Measurements from ENCODE around the gene STK38. TPM values are rescaled to one million over a fixed set of nuclear protein-coding genes. Genes with fewer than 3 reads are reported as not detected.
A peak's percentile ranks its signal among the peaks of the same experiment; 100 is the strongest.
"Not testable (repeated sequence)": the region's sequence is repeated elsewhere in the genome, so short reads cannot be mapped to it uniquely, and the experiment has no call there.

The STK38 gene
- total RNA-seq, 5 donors from 2014 or later (not counting 1 experiment from before 2014, with no cell fraction given): 90.3 to 164 (median 152) TPM

DNA sequence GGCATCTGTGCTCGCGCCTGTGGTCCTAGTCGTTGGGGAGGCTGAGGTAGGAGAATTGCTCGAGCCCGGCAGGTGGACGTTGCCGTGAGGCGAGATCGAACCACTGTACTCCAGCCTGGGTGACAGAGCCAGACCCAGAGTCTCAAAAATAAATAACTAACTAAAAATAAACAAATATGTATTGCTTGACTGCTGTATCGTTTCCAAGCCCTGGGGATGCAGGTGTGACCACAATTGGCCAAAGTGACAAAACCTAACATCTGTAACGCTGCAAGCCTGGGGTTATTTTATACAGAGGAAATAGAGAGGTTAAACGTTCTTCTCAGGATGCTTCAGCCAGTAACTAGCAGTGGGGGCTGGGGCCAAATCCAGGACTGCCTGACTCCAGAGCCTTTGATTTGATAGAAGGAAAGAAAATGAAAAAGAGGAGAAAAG lies 45.0 kb upstream of the STK38 start:
- Mint-ChIP-seq H3K9me3 (no peaks in the 10 kb centered on the region), H3K36me3 (peaks cover 22% of the 10 kb centered on the region), H3K27me3 (no peaks in the 10 kb centered on the region), H3K4me3 (peak overlapping the region; percentile 58 to 73 (median 66)), H3K27ac (peak overlapping the region; percentile 96 to 98), H3K4me1 (peaks cover 18 to 31% (median 30%) of the 10 kb centered on the region in 3 donors)
- Histone ChIP-seq H3K9me3 (no peaks in the 10 kb centered on the region), H3K36me3 (ENCODE audit: control insufficient read depth in 2 of 2, extremely low read depth in 1 of 2, insufficient read depth in 1 of 2, low read length in 1 of 2) (peaks cover 5 to 13% of the 10 kb centered on the region in 2 donors), H3K27me3 (replicated peaks in 1 of 2; ENCODE audit: control insufficient read depth in 2 of 2, extremely low read depth in 1 of 2, insufficient read depth in 2 of 2, low read length in 1 of 2) (no peaks in the 10 kb centered on the region), H3K4me3 (ENCODE audit: control insufficient read depth in 1 of 2, extremely low read depth in 1 of 2, low read length in 1 of 2) (no peak overlapping the region), H3K27ac (ENCODE audit: low read length) (peak overlapping the region; percentile 52), H3K4me1 (ENCODE audit: control insufficient read depth in 1 of 2, extremely low read depth in 1 of 2, insufficient read depth in 2 of 2, low read length in 2 of 2) (peaks cover 10 to 32% of the 10 kb centered on the region in 2 experiments)
- no CpG with 5 or more reads among the region's 12 CpGs for WGBS (ENCODE audit: insufficient coverage)
- ChIA-PET CTCF (interaction anchor here in 1 of 2 donors (0.6 to 1.4 kb wide), 3 partner anchors 11 to 152 kb away, joined by 3 to 7 read pairs (median 4); no protein-coding TSS in a partner anchor), POLR2A (interaction anchor here (0.5 to 0.6 kb wide), 4 partner anchors 33 to 54 kb away, joined by 3 to 7 read pairs (median 4); no protein-coding TSS in a partner anchor)
- ATAC-seq (replicated peaks in 1 of 4) (no peak), DNase-seq (peak in 6 of 35 experiments; percentile 13 to 47 (median 26))

- Mint-ChIP-seq H3K9me3 (no peaks in the 10 kb centered on the region), H3K4me1 (peaks cover 12 to 23% (median 19%) of the 10 kb centered on the region in 3 donors), H3K27ac (no peak overlapping the region), H3K36me3 (peaks cover 5% of the 10 kb centered on the region), H3K4me3 (no peak overlapping the region), H3K27me3 (no peaks in the 10 kb centered on the region)
- POLR2A ChIA-PET: interaction anchor here in 1 of 2 donors (0.6 to 0.7 kb wide), 2 partner anchors 12 to 267 kb away, joined by 3 to 5 read pairs; no protein-coding TSS in a partner anchor
- WGBS (ENCODE audit: insufficient coverage): no CpG with 5 or more reads among the region's 1 CpG
- no peak for ATAC-seq (replicated peaks in 1 of 4)
- H3K9me3 ChIP-seq: no peaks in the 10 kb centered on the region
- H3K27me3 ChIP-seq (replicated peaks in 1 of 2; ENCODE audit: control insufficient read depth in 2 of 2, extremely low read depth in 1 of 2, insufficient read depth in 2 of 2, low read length in 1 of 2): no peaks in the 10 kb centered on the region
- no peak overlapping the region for H3K4me3 ChIP-seq (ENCODE audit: control insufficient read depth in 1 of 2, extremely low read depth in 1 of 2, low read length in 1 of 2)
- CTCF ChIA-PET: no interaction called here
- H3K27ac ChIP-seq (ENCODE audit: low read length): no peak overlapping the region
- DNase-seq: no peak
- peaks cover 0 to under 1% of the 10 kb centered on the region in 2 donors for H3K36me3 ChIP-seq (ENCODE audit: control insufficient read depth in 2 of 2, extremely low read depth in 1 of 2, insufficient read depth in 1 of 2, low read length in 1 of 2)
- H3K4me1 ChIP-seq (ENCODE audit: control insufficient read depth in 1 of 2, extremely low read depth in 1 of 2, insufficient read depth in 2 of 2, low read length in 2 of 2): peaks cover 4 to 25% of the 10 kb centered on the region in 2 experiments
Measured at GRCh38 chr6:36590237-36590636, 43.0 kb upstream of the STK38 start.

DNA sequence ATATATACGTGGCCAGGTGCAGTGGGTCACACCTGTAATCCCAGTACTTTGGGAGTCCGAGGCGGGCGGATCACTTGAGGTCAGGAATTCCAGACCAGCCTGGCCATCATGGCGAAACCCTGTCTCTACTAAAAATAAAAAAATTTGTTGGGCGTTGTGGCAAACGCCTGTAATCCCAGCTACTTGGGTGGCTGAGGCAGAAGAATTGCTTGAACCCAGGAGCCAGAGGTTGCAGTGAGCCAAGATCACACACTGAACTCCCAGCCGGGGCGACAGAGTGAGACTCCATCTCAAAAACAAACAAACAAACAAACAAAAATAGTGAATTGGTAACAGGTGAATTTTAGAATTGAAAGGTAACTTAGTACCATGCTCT lies 41.7 kb upstream of the STK38 start:
- H3K27me3 Mint-ChIP-seq; H3K27me3 ChIP-seq (replicated peaks in 1 of 2; ENCODE audit: control insufficient read depth in 2 of 2, extremely low read depth in 1 of 2, insufficient read depth in 2 of 2, low read length in 1 of 2); ATAC-seq (replicated peaks in 1 of 4); H3K9me3 ChIP-seq; H3K27ac ChIP-seq (ENCODE audit: low read length); H3K27ac Mint-ChIP-seq; H3K4me3 Mint-ChIP-seq; DNase-seq; H3K36me3 Mint-ChIP-seq; POLR2A ChIA-PET; H3K4me3 ChIP-seq (ENCODE audit: control insufficient read depth in 1 of 2, extremely low read depth in 1 of 2, low read length in 1 of 2); H3K36me3 ChIP-seq (ENCODE audit: control insufficient read depth in 2 of 2, extremely low read depth in 1 of 2, insufficient read depth in 1 of 2, low read length in 1 of 2); CTCF ChIA-PET; H3K9me3 Mint-ChIP-seq: not testable (repeated sequence)
- peaks cover 4 to 25% of the 10 kb centered on the region in 2 experiments for H3K4me1 ChIP-seq (ENCODE audit: control insufficient read depth in 1 of 2, extremely low read depth in 1 of 2, insufficient read depth in 2 of 2, low read length in 2 of 2)
- H3K4me1 Mint-ChIP-seq: peaks cover 12 to 22% (median 15%) of the 10 kb centered on the region in 3 donors
- no CpG with 5 or more reads among the region's 9 CpGs for WGBS (ENCODE audit: insufficient coverage)

- Histone ChIP-seq H3K36me3 (ENCODE audit: control insufficient read depth in 2 of 2, extremely low read depth in 1 of 2, insufficient read depth in 1 of 2, low read length in 1 of 2) (no peaks in the 10 kb centered on the region), H3K9me3 (no peaks in the 10 kb centered on the region), H3K4me3 (ENCODE audit: control insufficient read depth in 1 of 2, extremely low read depth in 1 of 2, low read length in 1 of 2) (no peak overlapping the region), H3K27me3 (replicated peaks in 1 of 2; ENCODE audit: control insufficient read depth in 2 of 2, extremely low read depth in 1 of 2, insufficient read depth in 2 of 2, low read length in 1 of 2) (no peaks in the 10 kb centered on the region), H3K4me1 (ENCODE audit: control insufficient read depth in 1 of 2, extremely low read depth in 1 of 2, insufficient read depth in 2 of 2, low read length in 2 of 2) (peaks cover 0 to 2% of the 10 kb centered on the region in 2 experiments), H3K27ac (ENCODE audit: low read length) (no peak overlapping the region)
- CTCF ChIA-PET: interaction anchor here in 1 of 2 donors (0.8 kb wide), 1 partner anchor 11 kb away, joined by 3 read pairs; no protein-coding TSS in a partner anchor
- Mint-ChIP-seq H3K27me3 (no peaks in the 10 kb centered on the region), H3K4me1 (peaks cover 0 to 5% (median under 1%) of the 10 kb centered on the region in 3 donors), H3K4me3 (no peak overlapping the region), H3K9me3 (no peaks in the 10 kb centered on the region), H3K36me3 (no peaks in the 10 kb centered on the region), H3K27ac (no peak overlapping the region)
- ATAC-seq (replicated peaks in 1 of 4) (no peak), DNase-seq (no peak)
- POLR2A ChIA-PET: no interaction called here
- WGBS (ENCODE audit: insufficient coverage): no CpG with 5 or more reads among the region's 1 CpG
Measured at GRCh38 chr6:36586606-36587005, 39.3 kb upstream of the STK38 start.

GRCh38 chr6:36581716-36582115 lies 34.4 kb upstream of the STK38 start:
- Histone ChIP-seq H3K27me3 (replicated peaks in 1 of 2; ENCODE audit: control insufficient read depth in 2 of 2, extremely low read depth in 1 of 2, insufficient read depth in 2 of 2, low read length in 1 of 2) (no peaks in the 10 kb centered on the region), H3K27ac (ENCODE audit: low read length) (no peak overlapping the region), H3K9me3 (no peaks in the 10 kb centered on the region), H3K4me3 (ENCODE audit: control insufficient read depth in 1 of 2, extremely low read depth in 1 of 2, low read length in 1 of 2) (no peak overlapping the region), H3K4me1 (ENCODE audit: control insufficient read depth in 1 of 2, extremely low read depth in 1 of 2, insufficient read depth in 2 of 2, low read length in 2 of 2) (no peaks in the 10 kb centered on the region), H3K36me3 (ENCODE audit: control insufficient read depth in 2 of 2, extremely low read depth in 1 of 2, insufficient read depth in 1 of 2, low read length in 1 of 2) (no peaks in the 10 kb centered on the region)
- H3K36me3 Mint-ChIP-seq: no peaks in the 10 kb centered on the region
- no CpG with 5 or more reads among the region's 4 CpGs for WGBS (ENCODE audit: insufficient coverage)
- ChIA-PET POLR2A (interaction anchor here in 1 of 2 donors (0.8 kb wide), 1 partner anchor 136 kb away, joined by 4 read pairs; no protein-coding TSS in a partner anchor), CTCF (interaction anchor here in 1 of 2 donors (0.5 to 1.0 kb wide), 3 partner anchors 60 to 812 kb away, joined by 3 to 13 read pairs (median 3); no protein-coding TSS in a partner anchor)
- H3K4me3 Mint-ChIP-seq: no peak overlapping the region
- DNase-seq (no peak), ATAC-seq (replicated peaks in 1 of 4) (no peak)
- H3K4me1 Mint-ChIP-seq: peaks cover 6 to 12% (median 7%) of the 10 kb centered on the region in 3 donors
- H3K9me3 Mint-ChIP-seq: no peaks in the 10 kb centered on the region
- no peaks in the 10 kb centered on the region for H3K27me3 Mint-ChIP-seq
- no peak overlapping the region for H3K27ac Mint-ChIP-seq

GRCh38 chr6:36580184-36580526 lies 32.9 kb upstream of the STK38 start:
- 80% methylated on average over 3 of the region's 8 CpGs for WGBS (ENCODE audit: insufficient coverage)
- H3K36me3 Mint-ChIP-seq: no peaks in the 10 kb centered on the region
- no peaks in the 10 kb centered on the region for H3K9me3 ChIP-seq
- H3K27me3 Mint-ChIP-seq: no peaks in the 10 kb centered on the region
- H3K4me3 ChIP-seq (ENCODE audit: control insufficient read depth in 1 of 2, extremely low read depth in 1 of 2, low read length in 1 of 2): no peak overlapping the region
- POLR2A ChIA-PET: interaction anchor here in 1 of 2 donors (0.9 kb wide), 1 partner anchor 13 kb away, joined by 5 read pairs; no protein-coding TSS in a partner anchor
- CTCF ChIA-PET: interaction anchor here (0.6 to 1.6 kb wide), 8 partner anchors 16 to 1107 kb away, joined by 3 to 10 read pairs (median 4); no protein-coding TSS in a partner anchor
- peaks cover 6 to 12% (median 7%) of the 10 kb centered on the region in 3 donors for H3K4me1 Mint-ChIP-seq
- H3K4me1 ChIP-seq (ENCODE audit: control insufficient read depth in 1 of 2, extremely low read depth in 1 of 2, insufficient read depth in 2 of 2, low read length in 2 of 2): no peaks in the 10 kb centered on the region
- no peak for DNase-seq
- H3K27me3 ChIP-seq (replicated peaks in 1 of 2; ENCODE audit: control insufficient read depth in 2 of 2, extremely low read depth in 1 of 2, insufficient read depth in 2 of 2, low read length in 1 of 2): no peaks in the 10 kb centered on the region
- H3K4me3 Mint-ChIP-seq: no peak overlapping the region
- H3K27ac Mint-ChIP-seq: no peak overlapping the region
- H3K9me3 Mint-ChIP-seq: no peaks in the 10 kb centered on the region
- H3K36me3 ChIP-seq (ENCODE audit: control insufficient read depth in 2 of 2, extremely low read depth in 1 of 2, insufficient read depth in 1 of 2, low read length in 1 of 2): no peaks in the 10 kb centered on the region
- ATAC-seq (replicated peaks in 1 of 4): no peak
- H3K27ac ChIP-seq (ENCODE audit: low read length): no peak overlapping the region

Measured in T-cell (primary cell).